Thyroid gland (tissue), 4 donors: Measurements from ENCODE around the gene PDIA6. TPM values are rescaled to one million over a fixed set of nuclear protein-coding genes. Genes with fewer than 3 reads are reported as not detected.

Experiments used
- DNase-seq, 2 donors: peaks; one replicate each; pipeline ENCODE4 v3.0.0-alpha.2; 2019
- H3K27ac ChIP-seq, 3 donors: fragments of 200-600 bp; sonication (generic); 1 replicate in 2 of 3; 2 replicates in 1 of 3; pipeline ENCODE4 v1.5.1; 2016 to 2019; ENCODE audit warnings: mild to moderate bottlenecking in 1 of 3, moderate library complexity in 1 of 3
- H3K27me3 ChIP-seq: fragments of 200-600 bp; sonication (generic); one replicate; pipeline ENCODE4 v1.5.1; 2019
- H3K36me3 ChIP-seq, 2 donors: fragments of 200-600 bp; sonication (generic); one replicate each; pipeline ENCODE4 v1.5.1; 2016 to 2019
- H3K4me1 ChIP-seq, 2 donors: fragments of 200-600 bp; sonication (generic); one replicate each; pipeline ENCODE4 v1.5.1; 2017 to 2019
- H3K4me3 ChIP-seq, 3 donors: fragments of 200-600 bp; sonication (generic); replicated peaks in 1 of 3; 1 replicate in 2 of 3; 2 replicates in 1 of 3; pipeline ENCODE4 v1.5.1; 2016; ENCODE audit warnings: mild to moderate bottlenecking in 1 of 3
- H3K9me3 ChIP-seq: fragments of 200-600 bp; sonication (generic); one replicate; pipeline ENCODE4 v1.5.1; 2017
- CTCF ChIP-seq, 6 experiments: fragments of 200-600 bp in 3 of 6; fragments of 450-650 bp in 3 of 6; sonication (generic) in 3 of 6; IDR thresholded peaks; one replicate each; pipeline ENCODE4 v1.5.1; 2016 to 2019; ENCODE audit warnings: antibody characterized with exemption in 6 of 6, mild to moderate bottlenecking in 2 of 6, inconsistent platforms in 1 of 6, moderate library complexity in 1 of 6
- POLR2A ChIP-seq, 2 donors: fragments of 450-650 bp; IDR thresholded peaks; one replicate each; pipeline ENCODE4 v1.6.1; 2017; ENCODE audit warnings: antibody characterized with exemption in 2 of 2, mild to moderate bottlenecking in 2 of 2, moderate library complexity in 1 of 2
- WGBS, 2 donors: methylation state at CpG; one replicate each; pipeline ENCODE4 v1.1.5; 2017; 5-methylcytosine and 5-hydroxymethylcytosine counted together
- intact Hi-C: fragments of 100-400 bp; cut with DNase I; formaldehyde crosslinking; loops from one replicate; pipeline ENCODE4 v1.15.1; 2023
- total RNA-seq, 4 donors: library from RNA; depleted of rRNA; stranded (reverse); fragments of >200 nt; gene quantifications; one replicate each; pipeline ENCODE4 v1.2.3, GENCODE V29; 2016

PDIA6 gene
- total RNA-seq, 4 donors from 2014 or later: 227 to 540 (median 414) TPM

- Histone ChIP-seq H3K27me3 (no peaks in the 10 kb centered on the region), H3K4me1 (no peaks in the 10 kb centered on the region), H3K27ac (no peak overlapping the region), H3K9me3 (no peaks in the 10 kb centered on the region), H3K4me3 (no peak overlapping the region), H3K36me3 (no peaks in the 10 kb centered on the region)
- intact Hi-C loops: no loop called here
- no peak for DNase-seq
- WGBS, 2 donors: 65 to 73% methylated on average over 4 of the region's 4 CpGs
- TF ChIP-seq POLR2A (IDR thresholded peaks at IDR 0.05) (no peak), CTCF (IDR thresholded peaks at IDR 0.05) (no peak)
These were observed 33.1 kb upstream of the PDIA6 start for GRCh38 chr2:10845640-10846039.

GRCh38 chr2:10844097-10844496 lies 31.5 kb upstream of the PDIA6 start:
- intact Hi-C loops: no loop called here
- DNase-seq: peak; percentile 86 to 91
- no peaks in the 10 kb centered on the region for H3K4me1 ChIP-seq
- no peak overlapping the region for H3K27ac ChIP-seq
- H3K27me3 ChIP-seq: no peaks in the 10 kb centered on the region
- no peak overlapping the region for H3K4me3 ChIP-seq
- no peaks in the 10 kb centered on the region for H3K36me3 ChIP-seq
- WGBS, 2 donors: 28 to 38% methylated on average over 11 to 12 of the region's 12 CpGs
- H3K9me3 ChIP-seq: no peaks in the 10 kb centered on the region
- no peak for TF ChIP-seq CTCF (IDR thresholded peaks at IDR 0.05)
- peak in 1 of 2 donors; percentile 11 for TF ChIP-seq POLR2A (IDR thresholded peaks at IDR 0.05)

GRCh38 chr2:10842506-10842905 lies 29.9 kb upstream of the PDIA6 start:
- intact Hi-C loops: no loop called here
- DNase-seq: no peak
- 69 to 95% methylated on average over 4 of the region's 4 CpGs for WGBS, 2 donors

GRCh38 chr2:10841547-10842219 lies 29.1 kb upstream of the PDIA6 start:
- no peaks in the 10 kb centered on the region for H3K36me3 ChIP-seq
- no peak overlapping the region for H3K4me3 ChIP-seq
- intact Hi-C loops: no loop called here
- H3K27me3 ChIP-seq: no peaks in the 10 kb centered on the region
- 50 to 73% methylated on average over 3 of the region's 3 CpGs for WGBS, 2 donors
- H3K4me1 ChIP-seq: no peaks in the 10 kb centered on the region
- no peaks in the 10 kb centered on the region for H3K9me3 ChIP-seq
- TF ChIP-seq POLR2A (IDR thresholded peaks at IDR 0.05) (no peak), CTCF (IDR thresholded peaks at IDR 0.05) (no peak)
- no peak overlapping the region for H3K27ac ChIP-seq
- DNase-seq: no peak

More at GRCh38 chr2:10842506-10842905, 29.9 kb upstream of the PDIA6 start:
- H3K27me3 ChIP-seq: no peaks in the 10 kb centered on the region
- no peak overlapping the region for H3K4me3 ChIP-seq
- TF ChIP-seq CTCF (IDR thresholded peaks at IDR 0.05) (no peak), POLR2A (IDR thresholded peaks at IDR 0.05) (no peak)
- no peaks in the 10 kb centered on the region for H3K9me3 ChIP-seq
- H3K36me3 ChIP-seq: no peaks in the 10 kb centered on the region
- no peak overlapping the region for H3K27ac ChIP-seq
- H3K4me1 ChIP-seq: no peaks in the 10 kb centered on the region

GRCh38 chr2:10839813-10840212 lies 27.2 kb upstream of the PDIA6 start:
- WGBS, 2 donors: 33 to 40% methylated on average over 8 of the region's 8 CpGs
- Histone ChIP-seq H3K27me3 (no peaks in the 10 kb centered on the region), H3K27ac (no peak overlapping the region), H3K4me1 (peaks cover 0 to 5% of the 10 kb centered on the region in 2 donors), H3K36me3 (no peaks in the 10 kb centered on the region), H3K9me3 (no peaks in the 10 kb centered on the region), H3K4me3 (no peak overlapping the region)
- intact Hi-C loops: loop anchor here (5.0 to 10.0 kb wide), 2 partner anchors 282 to 745 kb away; no protein-coding TSS in a partner anchor
- TF ChIP-seq POLR2A (IDR thresholded peaks at IDR 0.05) (no peak), CTCF (IDR thresholded peaks at IDR 0.05) (no peak)
- no peak for DNase-seq
